SH-SY5Y (cell line): ENCODE results near the gene SORT1.

Experiments used
- GATA2 ChIP-seq: IDR thresholded peaks from 2 replicates; pipeline ENCODE4 v1.6.1; 2011; ENCODE audit warnings: mild to moderate bottlenecking, low read depth, low read length
- GATA3 ChIP-seq: IDR thresholded peaks from 2 replicates; pipeline ENCODE4 v1.6.1; 2011; ENCODE audit warnings: low read depth, mild to moderate bottlenecking, low read length, moderate library complexity

DNA sequence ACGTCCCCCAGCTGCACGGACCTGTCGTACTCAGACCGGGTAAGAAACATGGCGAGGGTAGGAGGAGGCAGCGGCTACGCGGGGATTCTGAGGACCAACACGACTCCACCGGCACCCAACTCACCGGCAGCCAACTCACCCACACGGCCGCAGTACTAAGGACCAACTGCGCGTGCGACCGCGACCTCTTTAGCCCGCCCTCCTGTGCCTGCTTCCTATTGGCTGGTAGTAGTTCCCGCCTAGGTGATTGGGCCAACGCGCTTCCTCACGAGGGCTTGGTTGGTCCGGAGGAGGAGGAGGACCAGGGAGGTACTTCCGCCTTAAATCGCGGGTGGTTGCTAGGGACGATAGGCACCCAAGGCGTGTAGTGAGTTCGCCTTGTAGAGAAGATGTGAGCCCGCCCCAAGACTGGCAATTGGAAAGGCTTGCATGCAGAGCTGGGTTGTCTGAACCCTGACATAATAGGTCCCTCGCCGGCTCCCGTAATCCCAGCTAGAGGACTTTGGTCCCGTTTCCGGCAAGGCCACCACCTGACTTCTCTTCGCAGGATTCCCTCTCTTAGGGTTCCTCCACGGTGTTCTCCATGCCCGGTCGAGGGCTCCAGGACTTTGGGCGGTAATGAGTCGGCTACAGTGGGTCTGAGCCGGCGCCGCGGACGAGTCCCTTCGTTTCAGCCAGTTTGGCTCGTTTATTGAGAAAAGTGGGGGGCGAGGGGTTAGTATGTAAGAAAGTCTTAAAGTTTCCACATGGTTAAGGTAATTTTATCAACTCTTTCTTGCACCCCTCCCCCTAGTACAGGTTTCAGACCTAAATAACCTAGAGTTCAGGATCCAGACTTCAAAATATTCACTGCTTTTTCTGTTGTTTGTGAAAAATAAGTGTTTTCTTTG is 28.8 kb upstream of the SORT1 start, which contains the start of gene PSMA5:
- TF ChIP-seq GATA2 (no peak), GATA3 (no peak)
